NCI-H2227 (cell line): Measurements from ENCODE around the gene ABR.
"Not testable (repeated sequence)": the region's sequence is repeated elsewhere in the genome, so short reads cannot be mapped to it uniquely, and the experiment has no call there.

Source experiments
- DNase-seq: peaks from one replicate; lab custom pipeline; 2025; ENCODE audit not compliant: unreplicated experiment; lab: John Stamatoyannopoulos, UW

The ABR gene

DNA sequence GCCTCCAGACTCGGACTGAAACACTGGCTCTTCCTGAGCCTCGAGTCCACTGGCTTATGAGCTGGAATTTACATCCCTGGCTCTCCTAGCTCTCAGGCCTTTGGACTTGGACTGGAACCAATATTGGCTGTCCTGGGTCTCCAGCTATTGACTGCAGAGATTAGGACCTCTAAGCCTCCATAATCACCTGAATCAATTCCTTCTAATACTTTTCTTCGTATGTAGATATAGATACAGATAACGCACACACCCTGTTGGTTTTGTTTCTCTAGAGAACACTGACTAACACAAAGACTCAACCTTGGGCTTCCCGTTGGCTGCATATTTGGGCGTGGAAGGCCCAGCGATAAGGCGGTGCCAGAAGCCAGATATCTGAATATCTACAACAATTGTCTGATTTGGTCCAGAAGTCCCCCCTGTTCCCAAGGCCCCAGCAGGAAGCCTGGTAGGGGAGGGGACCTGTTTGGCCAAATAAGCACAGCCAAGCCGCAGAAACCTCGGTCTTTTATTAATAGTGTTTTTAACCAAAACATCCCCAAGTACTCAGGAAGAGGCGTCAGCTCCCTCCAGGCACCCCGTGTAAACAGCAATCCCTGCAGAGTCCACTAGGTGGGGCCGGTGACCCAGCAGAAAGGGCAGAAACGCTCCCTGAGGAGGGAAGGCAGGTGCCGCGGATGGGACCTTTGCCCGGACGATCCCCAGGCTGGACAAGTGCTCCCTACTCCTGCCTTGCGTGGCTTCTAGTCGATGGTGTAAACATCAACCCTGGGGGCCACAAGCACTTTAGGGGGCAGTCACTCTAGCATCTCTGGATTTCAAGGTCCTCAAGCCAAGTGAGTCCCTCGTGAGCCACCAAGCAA is 57.0 kb downstream of the ABR start:
- peak; percentile 69 for DNase-seq

DNA sequence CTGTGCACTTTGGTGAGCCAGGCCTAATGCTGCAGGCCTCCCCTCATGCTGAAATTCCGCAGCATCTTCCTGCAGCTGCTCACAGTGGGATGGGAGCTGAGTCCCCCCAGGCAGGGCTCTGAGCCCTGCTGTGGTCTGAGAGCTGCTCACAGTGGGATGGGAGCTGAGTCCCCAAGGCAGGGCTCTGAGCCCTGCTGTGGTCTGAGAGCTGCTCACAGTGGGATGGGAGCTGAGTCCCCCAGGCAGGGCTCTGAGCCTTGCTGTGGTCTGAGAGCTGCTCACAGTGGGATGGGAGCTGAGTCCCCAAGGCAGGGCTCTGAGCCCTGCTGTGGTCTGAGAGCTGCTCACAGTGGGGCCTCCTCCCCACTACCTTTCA is 58.4 kb downstream of the ABR start:
- not testable (repeated sequence) for DNase-seq

GRCh38 chr17:1120596-1121441 is 59.0 kb downstream of the ABR start:
- DNase-seq, result no peak

GRCh38 chr17:1119924-1120323 is 59.9 kb downstream of the ABR start:
- DNase-seq, result no peak

DNA sequence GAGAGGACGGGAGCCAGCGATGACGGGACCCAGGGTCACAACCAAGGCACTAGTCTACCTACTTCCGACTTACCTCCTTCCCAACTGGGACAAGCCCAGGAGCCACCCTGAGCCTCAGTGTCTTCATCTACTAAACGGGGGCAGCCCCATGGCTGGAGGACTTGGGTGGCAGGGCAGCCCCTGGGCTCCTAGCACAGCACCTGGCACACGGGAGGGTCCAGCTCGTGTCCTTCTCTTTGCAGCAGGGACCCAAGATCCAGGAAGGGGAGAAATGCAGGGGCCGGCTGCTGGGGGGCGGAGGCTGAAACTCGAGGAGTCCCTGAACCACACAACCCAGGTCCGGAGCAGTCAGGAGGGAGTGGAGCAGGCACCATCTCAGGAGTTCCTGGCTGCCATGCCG is 63.2 kb downstream of the ABR start:
- no peak for DNase-seq

DNA sequence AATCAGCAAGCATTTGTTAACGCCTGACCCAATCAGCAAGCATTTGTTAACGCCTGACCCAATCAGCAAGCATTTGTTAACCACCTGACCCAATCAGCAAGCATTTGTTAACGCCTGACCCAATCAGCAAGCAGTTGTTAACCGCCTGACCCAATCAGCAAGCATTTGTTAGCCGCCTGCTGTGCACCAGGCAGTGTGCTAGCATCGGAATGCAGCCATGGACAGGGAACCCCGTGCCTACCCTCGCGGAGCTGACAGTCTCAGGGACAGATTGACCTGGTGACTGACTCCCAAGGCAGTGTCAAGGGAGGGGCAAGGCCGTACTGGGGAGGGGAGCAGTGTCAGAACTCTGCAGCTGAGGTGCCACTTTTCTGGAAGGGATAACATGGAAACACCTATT is 66.9 kb downstream of the ABR start:
- DNase-seq, result no peak

- peak; percentile 52 for DNase-seq
Observed at GRCh38 chr17:1111599-1112443, 68.0 kb downstream of the ABR start.

DNA sequence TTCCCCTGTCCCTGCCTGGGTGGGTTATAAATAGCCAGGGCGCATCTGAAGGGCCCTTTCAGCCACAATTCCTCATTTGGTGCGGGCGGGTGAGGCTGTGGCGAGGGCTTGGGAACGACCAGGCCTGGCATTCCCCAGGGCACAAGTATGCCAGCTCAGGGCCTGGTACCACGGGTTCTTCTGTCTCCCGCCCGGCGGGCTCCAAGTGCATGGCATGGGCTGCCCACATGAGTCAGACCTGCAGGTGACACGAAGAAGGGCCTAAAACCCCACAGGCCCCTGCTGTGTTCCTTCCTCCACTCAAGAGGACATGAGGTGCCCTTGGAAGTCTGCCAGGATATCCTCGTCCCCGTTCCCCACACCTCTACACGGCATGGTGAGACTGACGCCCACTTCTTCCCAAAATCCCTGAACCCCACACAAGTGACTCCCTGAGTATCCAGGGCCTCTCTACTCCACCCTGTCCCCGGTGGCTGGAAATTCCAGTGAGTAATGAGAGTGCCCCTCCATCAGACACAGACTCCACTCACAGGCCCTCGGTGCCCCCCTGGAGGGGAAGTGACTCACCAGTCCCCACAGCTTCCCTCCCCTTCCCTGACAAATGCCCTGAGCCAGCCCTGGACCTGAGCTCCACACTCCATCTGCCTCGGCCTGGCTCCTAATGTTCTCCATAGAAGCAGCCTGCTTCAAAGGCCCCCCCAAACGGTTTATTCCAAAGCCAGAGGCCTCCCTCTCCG is 68.8 kb downstream of the ABR start:
- peak; percentile 52 for DNase-seq

DNA sequence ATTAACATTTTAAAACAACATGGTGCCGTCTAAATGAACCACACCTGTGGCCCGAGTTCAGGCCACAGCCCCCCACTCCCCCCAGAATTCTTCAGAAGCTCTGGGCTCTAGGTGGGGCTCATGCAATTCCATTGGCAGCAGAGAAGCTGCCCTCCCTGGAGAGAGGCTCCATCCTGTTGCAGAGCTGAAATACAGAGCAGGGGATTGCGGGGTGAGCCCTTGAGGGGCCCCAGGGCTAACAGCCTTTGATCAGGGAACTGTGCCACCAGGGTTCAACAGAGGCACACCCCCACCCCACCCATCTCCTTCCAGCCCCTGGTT is 69.3 kb downstream of the ABR start:
- DNase-seq, result no peak

DNA sequence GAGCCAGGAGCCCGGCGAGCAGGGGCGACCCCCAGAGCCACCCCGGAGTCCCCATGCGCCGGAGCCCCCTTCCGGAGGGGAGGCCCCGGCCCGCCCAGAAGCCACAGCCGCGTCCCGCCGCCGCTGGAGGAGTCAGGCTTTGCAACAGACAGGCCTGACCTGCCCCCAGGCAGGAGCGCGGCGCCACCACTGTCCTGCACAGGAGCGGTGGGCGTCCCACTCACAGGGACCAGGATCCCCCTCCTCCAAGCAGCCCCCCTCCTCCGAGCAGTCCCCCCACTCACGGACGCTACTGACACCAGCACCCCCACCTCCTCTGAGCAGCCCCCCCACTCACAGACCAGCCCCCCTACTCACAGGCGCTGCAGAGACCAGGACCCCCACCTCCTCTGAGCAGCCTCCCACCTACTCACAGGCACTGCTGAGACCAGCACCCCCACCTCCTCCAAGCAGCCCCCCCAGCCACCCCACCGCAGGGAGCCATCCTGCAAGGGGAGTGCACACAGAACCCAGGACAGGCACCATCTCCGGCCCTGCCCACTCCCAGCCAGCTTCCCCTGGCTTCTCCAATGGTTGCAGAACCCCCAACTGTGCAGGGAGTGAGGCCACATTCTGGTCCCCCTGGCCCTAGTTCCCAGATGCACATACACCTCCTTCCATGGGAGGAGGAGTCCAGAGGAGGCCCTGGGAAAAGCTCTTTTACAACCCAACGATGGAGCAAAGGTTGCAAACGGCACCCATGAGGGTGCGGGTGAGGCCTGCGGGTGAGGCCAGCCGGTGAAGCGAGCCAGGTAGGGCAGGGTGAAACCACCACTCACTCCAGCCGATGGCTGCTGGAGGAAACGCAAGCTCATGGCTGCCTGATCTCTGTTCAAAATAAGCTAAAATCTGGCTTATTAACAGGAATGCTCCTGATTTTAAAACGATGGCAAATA is 69.9 kb downstream of the ABR start:
- DNase-seq, result no peak

GRCh38 chr17:1108765-1109605 is 70.8 kb downstream of the ABR start:
- DNase-seq, result peak; percentile 42

- DNase-seq, result peak; percentile 27
Observed at GRCh38 chr17:1108478-1108764, 71.4 kb downstream of the ABR start.

DNA sequence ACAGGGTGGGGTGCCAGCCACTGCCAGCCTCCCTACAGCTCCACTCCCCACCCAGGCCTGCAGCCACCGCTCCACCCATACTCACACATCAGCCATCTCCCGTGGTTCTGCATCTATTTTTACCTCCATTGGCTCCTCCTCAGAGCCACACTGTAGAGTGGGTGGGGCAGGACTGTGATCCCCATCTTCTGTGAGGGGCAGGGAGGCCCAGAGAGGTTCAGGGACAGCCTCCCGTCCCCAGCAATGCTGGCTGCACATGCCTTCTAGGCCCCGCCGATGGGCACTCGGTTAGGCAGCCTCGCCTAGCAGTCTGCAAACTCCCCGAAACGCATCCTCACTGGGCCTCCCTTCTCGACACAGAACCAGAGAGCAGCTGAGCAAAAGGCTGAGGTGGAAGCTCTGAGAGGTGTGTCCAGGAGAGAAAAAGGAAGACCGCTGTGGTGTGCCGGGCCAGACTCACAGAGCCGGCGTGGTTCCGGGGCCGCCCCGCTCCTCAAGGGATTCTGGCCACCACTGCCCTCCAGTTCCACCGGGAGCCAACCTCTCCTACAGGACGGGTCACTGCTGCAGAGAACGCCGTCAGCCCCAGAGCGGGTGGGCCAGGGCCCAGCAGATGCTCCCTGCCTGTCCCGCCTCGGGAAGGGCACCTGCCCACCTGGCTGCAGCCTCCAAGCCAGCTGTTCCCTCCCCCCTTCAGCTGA is 71.9 kb downstream of the ABR start:
- DNase-seq, result no peak

DNA sequence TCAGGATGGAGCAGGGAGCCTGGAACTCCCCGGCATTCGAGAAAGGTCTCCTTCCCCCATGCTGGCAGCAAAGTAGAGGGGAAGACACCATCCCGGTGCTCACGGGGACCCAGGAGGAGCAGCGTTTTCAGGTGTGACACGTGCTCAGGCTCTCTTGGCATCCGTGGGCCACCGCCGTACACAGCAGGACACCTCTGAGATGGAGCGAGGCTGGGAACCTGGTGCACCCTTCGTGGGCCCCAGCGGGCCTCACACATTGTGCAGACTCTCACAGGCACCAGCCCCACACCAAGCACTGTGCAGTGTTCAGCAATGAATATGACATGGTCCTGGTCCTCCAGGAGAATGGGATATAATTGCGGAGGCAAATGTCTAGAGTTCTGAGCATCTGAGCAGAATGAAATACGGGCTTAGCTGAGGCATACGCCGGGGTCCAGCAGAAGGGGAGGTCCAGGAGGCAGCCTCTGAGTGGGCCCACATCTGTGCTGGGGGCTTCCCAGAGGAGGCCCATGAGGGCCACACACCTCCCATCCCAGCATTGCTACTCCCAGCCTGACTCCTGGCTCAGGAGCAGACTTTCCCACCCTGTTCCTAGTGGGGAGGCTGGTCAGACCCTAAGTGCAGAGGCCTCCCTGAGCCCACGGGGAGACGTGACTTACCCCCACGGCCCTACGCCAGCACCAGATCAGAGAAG is 72.6 kb downstream of the ABR start:
- DNase-seq, result no peak

GRCh38 chr17:1104222-1104621 is 75.6 kb downstream of the ABR start:
- no peak for DNase-seq

- no peak for DNase-seq
Observed at GRCh38 chr17:1100382-1100781, 79.4 kb downstream of the ABR start.

GRCh38 chr17:1099242-1099641 is 80.5 kb downstream of the ABR start:
- DNase-seq, result no peak
